ENCODE results near the gene POP7.

POP7 gene

GRCh38 chr7:100726996-100727761 is 21.3 kb downstream of the POP7 start:
- no peak for TF ChIP-seq CTCF (IDR thresholded peaks at IDR 0.05; ENCODE audit: extremely low read depth, insufficient read depth, missing control alignments)
- no peak for DNase-seq (ENCODE audit: low spot score)
- in situ Hi-C loops (cut with MboI; ENCODE audit: low pct_unique_long_range_greater_than_20kb, low sequenced_read_pairs, unreplicated experiment), result no loop called here

- no peak for TF ChIP-seq CTCF (IDR thresholded peaks at IDR 0.05; ENCODE audit: extremely low read depth, insufficient read depth, missing control alignments)
- in situ Hi-C loops (cut with MboI; ENCODE audit: low pct_unique_long_range_greater_than_20kb, low sequenced_read_pairs, unreplicated experiment), result no loop called here
- DNase-seq (ENCODE audit: low spot score), result no peak
Observed at GRCh38 chr7:100728196-100728595, 22.3 kb downstream of the POP7 start.

- in situ Hi-C loops (cut with MboI; ENCODE audit: low pct_unique_long_range_greater_than_20kb, low sequenced_read_pairs, unreplicated experiment), result no loop called here
- DNase-seq (ENCODE audit: low spot score), result no peak
- TF ChIP-seq CTCF (IDR thresholded peaks at IDR 0.05; ENCODE audit: extremely low read depth, insufficient read depth, missing control alignments), result no peak
Observed at GRCh38 chr7:100730136-100730800, 24.3 kb downstream of the POP7 start.

GRCh38 chr7:100731937-100732636 is 26.2 kb downstream of the POP7 start:
- in situ Hi-C loops (cut with MboI; ENCODE audit: low pct_unique_long_range_greater_than_20kb, low sequenced_read_pairs, unreplicated experiment), result no loop called here
- DNase-seq (ENCODE audit: low spot score), result no peak
- TF ChIP-seq CTCF (IDR thresholded peaks at IDR 0.05; ENCODE audit: extremely low read depth, insufficient read depth, missing control alignments), result no peak

- in situ Hi-C loops (cut with MboI; ENCODE audit: low pct_unique_long_range_greater_than_20kb, low sequenced_read_pairs, unreplicated experiment), result no loop called here
- TF ChIP-seq CTCF (IDR thresholded peaks at IDR 0.05; ENCODE audit: extremely low read depth, insufficient read depth, missing control alignments), result no peak
- no peak for DNase-seq (ENCODE audit: low spot score)
Observed at GRCh38 chr7:100735730-100736129, 29.8 kb downstream of the POP7 start.

GRCh38 chr7:100736671-100737070 is 30.8 kb downstream of the POP7 start:
- no peak for TF ChIP-seq CTCF (IDR thresholded peaks at IDR 0.05; ENCODE audit: extremely low read depth, insufficient read depth, missing control alignments)
- in situ Hi-C loops (cut with MboI; ENCODE audit: low pct_unique_long_range_greater_than_20kb, low sequenced_read_pairs, unreplicated experiment), result no loop called here
- DNase-seq (ENCODE audit: low spot score), result no peak

Data from GM13977 (cell line).